GM19193 (cell line): ENCODE measurements around the gene VWC2L.

Experiments
- POLR2A ChIP-seq: IDR thresholded peaks from 4 replicates; pipeline ENCODE4 v1.6.1; 2011; ENCODE audit not compliant: insufficient read depth, insufficient read length; ENCODE audit errors: extremely low read depth

VWC2L gene

DNA sequence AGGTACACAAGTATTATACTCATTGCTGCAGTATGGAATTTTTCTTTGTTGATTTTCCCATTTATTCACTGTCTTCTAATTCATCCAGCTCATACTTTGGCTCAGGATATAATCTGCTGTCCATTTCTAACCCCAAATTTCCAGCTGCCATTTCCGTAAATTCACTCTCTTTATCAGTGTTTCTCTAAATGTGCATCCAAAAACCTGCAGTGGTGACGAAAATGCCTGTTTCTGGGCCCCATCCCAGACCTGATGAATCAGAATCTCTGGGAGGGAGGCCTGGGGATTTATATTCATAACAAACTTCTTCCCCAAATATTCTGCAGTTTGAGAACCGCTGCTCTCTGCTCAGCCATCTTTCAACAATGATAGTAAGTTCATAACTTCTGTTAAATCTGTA, 86.6 kb downstream of the VWC2L start:
- TF ChIP-seq POLR2A: no peak

DNA sequence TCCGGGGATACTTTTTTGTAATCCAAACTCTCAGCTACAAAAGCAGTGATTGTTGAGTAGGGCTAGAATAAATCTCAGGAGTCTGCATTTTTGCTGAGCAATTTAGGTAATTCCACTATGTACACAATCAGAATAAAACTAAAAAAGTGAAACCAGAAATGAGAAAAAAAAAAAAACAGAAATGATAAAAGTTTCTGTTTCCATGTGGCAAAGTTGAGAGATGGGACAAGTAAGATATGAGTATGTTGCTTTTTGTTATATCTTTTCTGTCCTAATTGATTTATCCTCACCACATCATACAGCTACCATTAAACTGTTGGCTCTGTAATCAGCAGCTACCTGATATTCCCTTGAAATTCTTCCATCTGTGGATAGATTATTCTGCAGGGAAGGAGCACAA, 92.7 kb downstream of the VWC2L start:
- TF ChIP-seq POLR2A: no peak

DNA sequence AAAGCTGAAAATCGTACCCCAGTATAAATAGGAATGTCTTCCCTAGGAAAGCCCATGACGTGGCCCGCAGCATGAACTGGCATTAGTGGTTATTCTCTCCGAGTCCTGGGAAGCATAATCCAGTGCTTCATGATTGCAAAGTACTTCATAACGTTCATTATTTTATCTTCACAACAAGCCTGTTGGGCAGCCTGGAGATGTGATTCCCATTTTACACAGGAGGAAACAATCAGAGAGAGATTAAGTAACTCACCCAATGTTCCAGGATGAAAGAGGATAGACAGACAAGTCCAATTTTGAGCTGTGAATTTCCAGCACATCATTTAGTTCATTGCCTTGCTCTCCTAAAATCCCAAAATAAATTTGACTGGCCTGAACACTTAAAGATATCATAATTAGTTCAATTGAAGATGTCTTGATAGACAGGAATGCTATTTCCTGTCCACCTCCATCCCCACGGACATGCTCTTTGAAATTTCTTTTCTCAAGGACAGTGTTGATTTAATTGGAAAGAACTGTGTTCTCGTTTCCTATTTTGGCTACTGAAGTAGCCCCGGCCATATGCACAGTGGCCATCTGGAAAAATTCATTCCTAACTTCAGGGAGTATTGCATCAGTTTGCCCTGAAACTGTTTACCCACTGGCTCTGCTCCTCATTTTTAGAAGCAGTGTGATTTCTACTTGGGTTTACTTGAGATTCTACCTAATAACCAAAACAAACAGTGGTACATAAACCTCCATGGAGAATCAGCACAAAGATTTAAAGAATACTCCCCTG, 93.9 kb downstream of the VWC2L start:
- TF ChIP-seq POLR2A: no peak

DNA sequence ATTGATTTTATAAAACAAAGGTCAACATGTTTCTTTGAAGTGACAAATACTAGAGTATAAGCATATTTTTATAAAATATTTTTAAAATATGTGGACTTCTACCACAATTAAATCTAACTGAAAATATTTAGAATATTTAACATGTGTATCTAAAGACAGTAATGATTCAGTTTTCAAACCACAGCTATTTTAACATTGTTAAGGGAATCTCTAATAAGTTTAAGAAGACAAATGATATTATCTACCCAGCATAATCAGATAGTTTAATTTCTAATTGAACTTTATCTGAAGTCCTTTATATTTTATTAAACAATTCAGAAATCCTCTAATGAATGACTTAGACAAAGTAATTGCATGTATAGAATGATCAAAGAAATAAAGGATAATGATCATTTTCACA, 96.2 kb downstream of the VWC2L start:
- TF ChIP-seq POLR2A: no peak

DNA sequence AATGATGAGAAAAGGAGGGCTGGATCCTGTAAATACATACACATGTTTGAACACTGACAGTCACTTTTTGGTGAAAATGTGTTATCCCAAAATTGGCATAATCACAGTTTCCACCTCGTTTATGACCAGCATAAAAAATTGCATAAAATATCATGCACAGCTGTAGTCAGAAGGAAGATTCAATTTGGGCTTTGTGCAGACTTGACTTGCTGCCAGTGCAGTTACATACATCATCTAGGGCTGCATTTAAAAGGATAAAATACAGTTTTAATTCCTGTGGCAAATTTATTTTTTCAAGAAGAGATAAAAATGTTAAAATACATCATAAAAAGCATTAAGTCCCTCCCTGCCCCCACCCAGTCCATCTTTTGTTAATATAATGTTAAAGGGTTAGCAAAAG, 103.8 kb downstream of the VWC2L start:
- no peak for TF ChIP-seq POLR2A

DNA sequence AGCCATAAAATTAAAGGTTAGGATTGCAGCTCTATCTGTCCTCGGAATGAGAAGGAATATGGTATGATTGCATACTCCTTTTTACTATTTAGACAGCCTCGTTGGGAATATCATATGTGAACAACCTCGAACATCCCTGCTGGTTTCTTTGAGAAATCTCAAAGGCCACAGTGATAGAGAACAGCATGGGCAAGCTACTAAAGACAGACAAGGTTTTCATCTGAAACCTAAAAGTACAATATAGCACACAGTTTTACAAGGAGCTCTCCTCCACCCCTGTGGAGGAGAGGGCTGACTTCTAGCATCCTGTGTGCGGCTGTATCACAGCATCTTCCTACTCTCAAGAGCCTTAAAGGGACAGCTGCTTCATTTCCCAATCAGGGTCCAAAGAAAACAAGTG, 104.3 kb downstream of the VWC2L start:
- no peak for TF ChIP-seq POLR2A

DNA sequence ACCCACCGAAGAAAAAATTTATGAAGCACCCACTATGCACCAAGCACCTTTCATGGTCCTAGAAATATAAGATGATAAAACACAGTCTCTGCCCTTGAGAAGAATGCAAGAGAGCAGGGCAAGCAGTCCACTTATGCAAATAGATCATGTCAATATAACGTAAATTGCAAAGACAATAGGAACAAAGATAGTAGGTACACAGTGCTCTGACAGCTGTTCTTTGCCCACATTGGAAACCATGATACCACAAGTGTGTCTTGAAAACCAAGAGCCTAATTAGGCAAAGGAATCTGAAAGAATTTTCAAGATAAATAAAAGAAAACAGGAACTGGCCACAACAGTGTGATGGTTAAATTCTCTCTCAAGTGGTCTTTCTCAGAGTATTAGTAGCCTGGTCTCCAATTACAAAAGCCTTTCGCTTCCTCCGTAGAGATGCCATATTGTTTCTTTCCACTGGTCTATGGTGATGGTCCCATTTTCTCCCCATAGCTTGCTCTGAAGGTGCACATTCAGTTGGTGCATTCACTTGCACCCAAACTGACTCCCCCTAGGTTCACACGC, 108.5 kb downstream of the VWC2L start:
- no peak for TF ChIP-seq POLR2A

DNA sequence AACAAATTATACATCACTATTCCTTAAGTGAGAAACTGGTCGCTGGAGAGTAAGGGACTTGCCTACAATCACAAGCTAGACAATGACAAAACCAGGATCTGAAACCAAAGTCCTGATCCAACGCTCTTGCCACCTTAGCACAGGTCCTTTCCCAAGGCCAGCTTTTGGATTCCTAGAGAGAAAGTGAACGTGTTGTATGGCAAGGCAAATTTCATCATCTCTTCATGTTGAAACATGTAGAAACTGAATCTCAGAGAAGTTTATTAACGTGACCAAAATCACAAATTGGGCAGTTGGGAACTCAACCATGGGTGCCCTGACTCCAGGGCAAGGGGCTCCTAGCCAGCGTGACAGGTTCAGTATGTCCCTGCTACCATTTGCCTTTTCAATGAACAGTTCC, 118.2 kb downstream of the VWC2L start:
- no peak for TF ChIP-seq POLR2A

DNA sequence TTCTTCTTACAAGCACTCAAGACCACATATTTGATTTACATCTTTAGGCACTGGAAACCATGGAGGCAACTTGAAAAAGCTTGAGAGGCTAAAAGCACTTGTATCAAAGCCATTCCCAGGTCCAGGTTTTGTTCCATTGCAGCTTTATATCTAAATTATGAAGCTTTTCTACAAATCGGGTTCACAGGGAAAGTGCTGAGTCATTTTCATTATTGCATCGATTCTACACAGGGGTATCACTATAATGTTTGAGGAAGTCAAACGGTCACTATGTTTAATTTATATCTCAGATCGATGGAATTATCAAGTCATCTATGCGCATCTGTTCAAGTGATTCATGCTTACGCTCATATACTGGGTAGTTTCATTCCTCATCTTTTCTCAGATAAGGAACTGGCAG, 118.7 kb downstream of the VWC2L start:
- no peak for TF ChIP-seq POLR2A

DNA sequence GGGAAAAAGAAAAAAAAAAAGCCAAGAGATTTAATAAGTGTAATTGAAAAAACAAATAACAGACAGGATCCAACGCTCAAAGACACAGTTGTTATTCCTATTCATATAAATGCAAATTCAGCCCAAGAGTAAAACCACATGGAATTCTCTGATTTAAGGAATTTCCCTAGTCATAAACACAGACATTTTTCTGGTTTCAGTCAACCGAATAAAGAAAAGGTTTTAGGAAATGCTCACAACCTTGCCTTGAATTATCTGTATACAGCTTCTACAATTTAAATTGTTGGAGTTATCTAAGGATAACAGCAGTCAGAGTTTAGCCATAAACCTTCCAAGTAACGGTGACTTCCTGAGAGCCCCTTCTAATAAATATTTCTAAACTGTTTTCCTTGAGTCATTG, 122.7 kb downstream of the VWC2L start:
- TF ChIP-seq POLR2A: no peak

DNA sequence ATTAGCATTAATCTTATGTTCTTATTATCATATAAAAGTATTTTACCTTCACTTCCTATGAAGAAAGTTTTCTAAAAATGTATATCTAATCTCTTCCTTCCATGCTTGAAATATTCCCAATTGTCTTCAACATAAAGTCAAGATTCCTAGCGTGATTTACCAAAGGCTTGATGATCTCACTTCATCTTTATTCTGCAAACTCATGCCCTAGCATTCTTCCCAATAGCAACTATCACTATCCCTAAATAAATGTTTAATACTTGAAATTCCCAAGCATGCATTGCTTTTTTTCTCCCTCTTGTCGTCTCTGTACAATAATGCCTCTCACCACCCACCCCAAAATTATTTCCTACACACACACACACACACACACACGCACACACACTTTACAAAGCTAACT, 125.8 kb downstream of the VWC2L start:
- TF ChIP-seq POLR2A: no peak

DNA sequence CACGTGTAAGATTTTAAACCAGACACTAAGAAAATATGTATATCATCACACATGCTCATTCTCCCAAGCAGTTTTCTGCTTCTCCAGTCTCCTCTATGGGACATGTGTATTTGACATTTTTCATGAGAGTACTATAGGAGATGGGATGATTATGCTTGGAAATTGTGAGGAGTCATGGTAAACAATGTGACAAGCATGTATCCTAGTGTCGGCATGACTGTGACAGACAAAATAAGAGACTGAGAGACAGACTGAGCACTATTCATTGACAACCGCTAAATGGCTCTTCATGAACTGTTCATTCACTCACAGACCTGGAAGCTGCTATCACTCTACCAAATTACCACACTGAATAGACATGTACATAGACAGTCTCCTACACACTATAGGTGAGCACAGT, 127.1 kb downstream of the VWC2L start:
- no peak for TF ChIP-seq POLR2A

DNA sequence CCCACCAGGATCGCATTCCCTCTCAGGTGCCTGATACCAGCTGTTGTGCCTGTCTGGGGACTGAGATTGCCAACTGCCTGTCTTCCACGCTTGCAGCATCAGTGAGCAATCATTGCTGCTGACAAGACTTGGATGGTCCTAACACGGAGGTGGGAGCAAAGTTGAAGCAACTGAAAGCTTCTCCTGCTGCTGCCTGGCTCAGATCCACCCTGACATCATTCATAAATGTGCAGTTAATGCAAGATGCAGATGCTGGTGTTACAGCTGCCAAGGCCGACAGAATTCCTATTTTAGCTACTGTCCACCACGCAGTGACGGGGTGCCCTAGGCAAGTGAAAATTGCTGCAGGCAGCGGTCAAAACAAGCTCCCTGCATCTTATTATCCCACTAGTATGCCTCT, 131.4 kb downstream of the VWC2L start:
- no peak for TF ChIP-seq POLR2A

DNA sequence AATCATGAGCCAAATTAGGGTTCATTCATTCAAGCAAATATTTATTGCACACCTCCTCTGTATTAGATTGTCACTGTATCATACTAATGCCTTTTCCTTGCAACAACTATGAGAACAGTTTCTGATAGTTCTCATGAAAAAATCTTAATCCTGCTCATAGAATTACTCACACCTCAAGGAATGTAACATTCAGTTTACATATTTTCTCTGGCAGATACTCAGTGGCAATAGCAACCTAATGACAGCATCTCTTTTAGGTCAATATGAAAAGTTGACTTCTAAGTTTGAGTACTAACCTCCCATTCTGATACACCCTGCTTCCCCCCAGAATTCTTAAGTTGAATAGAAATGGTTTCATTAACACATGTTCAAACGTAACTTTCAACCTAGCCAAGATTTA, 132.0 kb downstream of the VWC2L start:
- TF ChIP-seq POLR2A: no peak

DNA sequence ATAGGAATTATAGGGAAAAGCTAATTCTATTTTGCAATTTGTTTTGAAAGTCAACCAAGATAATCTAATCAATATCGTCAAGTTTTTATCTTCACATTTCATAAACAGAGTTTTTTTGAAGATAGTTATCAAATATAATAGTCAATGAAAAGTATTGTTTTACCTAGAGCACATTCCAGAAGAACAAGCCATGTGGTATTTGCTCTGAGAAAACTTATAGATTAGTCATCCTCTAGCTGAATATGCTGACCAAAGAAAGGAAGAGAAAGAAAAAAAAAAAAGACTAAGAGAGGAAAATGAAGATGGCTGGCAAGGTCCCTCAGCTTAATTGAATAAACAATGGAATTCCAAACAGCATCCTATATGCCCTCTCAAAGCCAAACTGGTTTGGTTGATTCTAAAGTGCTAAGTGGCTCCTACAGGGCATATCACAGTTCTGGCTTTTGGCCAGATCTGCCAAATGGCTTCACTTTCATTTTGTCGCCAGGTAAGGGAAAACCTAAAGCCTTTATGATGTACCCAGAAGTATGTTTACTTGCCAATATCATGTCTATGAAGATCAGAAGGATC, 132.6 kb downstream of the VWC2L start:
- no peak for TF ChIP-seq POLR2A

DNA sequence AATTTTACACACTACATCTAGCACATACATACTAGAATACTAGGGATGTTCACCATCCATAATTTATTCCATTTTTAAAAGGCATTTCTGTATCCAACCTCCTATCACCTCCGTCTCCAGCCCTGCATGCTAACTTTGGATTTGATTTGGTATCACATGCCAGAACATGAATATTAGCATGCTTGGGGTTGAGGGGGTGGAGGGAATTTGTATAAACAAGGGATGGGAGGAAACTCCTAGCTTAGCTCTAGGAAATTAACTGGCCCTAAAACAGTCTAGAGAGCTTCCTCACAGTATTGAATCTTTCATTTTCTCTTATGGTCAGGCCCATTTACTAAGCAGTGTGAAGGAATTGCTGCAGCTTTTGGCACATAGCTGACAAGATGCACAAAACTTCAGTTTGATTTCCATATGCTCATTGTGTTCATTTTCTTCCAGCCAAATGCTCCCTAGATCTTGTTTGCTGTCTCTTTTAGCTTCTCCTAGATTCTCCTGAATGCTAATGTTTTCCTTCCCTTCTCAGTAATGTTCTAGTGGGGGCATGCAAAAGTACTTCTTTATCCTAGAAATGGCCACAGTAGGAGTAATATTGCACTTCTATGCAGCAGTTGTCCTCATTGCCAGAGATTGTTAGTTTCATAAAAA, 135.2 kb downstream of the VWC2L start:
- TF ChIP-seq POLR2A: no peak
